IPS-15b (cell line): ENCODE results near the gene FAAH.
A peak's percentile ranks its signal among the peaks of the same experiment; 100 is the strongest.
"Not testable (repeated sequence)": the region's sequence is repeated elsewhere in the genome, so short reads cannot be mapped to it uniquely, and the experiment has no call there.

Source experiments
- H3K27me3 ChIP-seq: one replicate; pipeline ENCODE4 v1.6.1; 2013; ENCODE audit warnings: low read length; ENCODE audit not compliant: control insufficient read depth, insufficient read depth
- H3K36me3 ChIP-seq: one replicate; pipeline ENCODE4 v1.6.1; 2013; ENCODE audit warnings: low read length; ENCODE audit not compliant: control insufficient read depth, insufficient read depth
- H3K4me1 ChIP-seq: one replicate; pipeline ENCODE4 v1.6.1; 2013; ENCODE audit warnings: mild to moderate bottlenecking, low read length; ENCODE audit not compliant: control insufficient read depth, insufficient read depth
- H3K4me3 ChIP-seq: one replicate; pipeline ENCODE4 v1.5.1; 2013; ENCODE audit warnings: low read depth, low read length
- H3K9ac ChIP-seq: one replicate; pipeline ENCODE4 v1.6.1; 2013; ENCODE audit warnings: low read depth, mild to moderate bottlenecking, low read length
- H3K9me3 ChIP-seq: one replicate; pipeline ENCODE4 v1.6.1; 2013; ENCODE audit warnings: mild to moderate bottlenecking, low read length; ENCODE audit not compliant: control insufficient read depth, insufficient read depth

FAAH gene

DNA sequence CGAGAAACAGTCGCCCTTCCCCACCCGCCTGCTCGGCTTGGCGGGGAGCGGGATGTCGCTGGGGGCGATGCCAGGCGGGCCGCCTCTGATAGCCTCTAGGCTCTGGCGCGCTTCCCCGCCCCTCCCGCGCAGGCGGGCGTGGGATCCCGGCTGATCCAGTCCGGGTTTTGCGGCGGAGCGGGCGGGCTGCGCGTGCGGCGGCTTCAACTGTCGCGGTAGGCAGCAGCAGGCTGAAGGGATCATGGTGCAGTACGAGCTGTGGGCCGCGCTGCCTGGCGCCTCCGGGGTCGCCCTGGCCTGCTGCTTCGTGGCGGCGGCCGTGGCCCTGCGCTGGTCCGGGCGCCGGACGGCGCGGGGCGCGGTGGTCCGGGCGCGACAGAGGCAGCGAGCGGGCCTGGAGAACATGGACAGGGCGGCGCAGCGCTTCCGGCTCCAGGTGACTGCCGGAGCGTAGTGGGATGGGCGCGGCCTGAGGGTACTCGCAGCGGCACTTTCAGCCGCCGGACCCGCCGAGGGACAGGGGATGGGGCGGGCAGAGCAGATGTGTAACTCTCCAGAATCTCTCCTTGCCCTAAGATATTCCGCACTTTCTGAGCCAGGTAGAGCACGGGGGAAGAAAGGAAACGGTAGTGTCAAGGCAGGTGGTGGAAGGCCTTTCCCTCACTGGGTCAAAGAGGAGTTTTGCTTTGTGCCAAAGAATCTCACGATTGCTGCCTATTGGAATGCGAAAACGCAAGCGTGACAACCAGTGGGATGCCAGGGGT lies at the start of gene FAAH:
FAAH (plus strand) TSS at position 210 of the 764 bp plus-strand sequence; CDS start at position 242, 32 bp downstream.
- peaks cover 14% of the 10 kb centered on the region for H3K9me3 ChIP-seq
- H3K36me3 ChIP-seq, result no peaks in the 10 kb centered on the region
- no peaks in the 10 kb centered on the region for H3K4me1 ChIP-seq
- peaks cover 21% of the 10 kb centered on the region for H3K27me3 ChIP-seq
- peak within 1 kb of the TSS; percentile 87 for H3K4me3 ChIP-seq
- no peak within 1 kb of the TSS for H3K9ac ChIP-seq

DNA sequence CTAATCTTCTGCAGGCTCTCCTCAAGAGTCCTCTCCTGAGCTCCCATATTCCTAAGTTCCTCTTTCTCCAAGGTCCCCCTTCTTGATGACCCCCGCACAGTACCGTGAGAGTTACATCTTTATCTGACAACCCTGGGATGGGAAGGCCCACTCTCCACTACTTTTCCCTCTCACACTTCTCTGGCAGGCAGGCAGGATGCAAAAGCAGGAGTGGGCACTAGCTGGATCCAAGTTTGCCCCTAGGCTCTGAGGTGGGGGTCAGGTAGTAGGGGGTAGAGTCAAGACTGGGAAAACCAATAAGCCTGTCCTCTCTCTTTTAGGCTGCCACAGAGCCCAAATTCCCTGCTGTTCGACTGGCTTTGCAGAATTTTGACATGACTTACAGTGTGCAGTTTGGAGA lies 49.6 kb upstream of the FAAH start:
- Histone ChIP-seq H3K9ac (no peak overlapping the region), H3K36me3 (peaks cover 23% of the 10 kb centered on the region), H3K9me3 (no peaks in the 10 kb centered on the region), H3K4me3 (no peak overlapping the region), H3K4me1 (peaks cover 1% of the 10 kb centered on the region), H3K27me3 (no peaks in the 10 kb centered on the region)

DNA sequence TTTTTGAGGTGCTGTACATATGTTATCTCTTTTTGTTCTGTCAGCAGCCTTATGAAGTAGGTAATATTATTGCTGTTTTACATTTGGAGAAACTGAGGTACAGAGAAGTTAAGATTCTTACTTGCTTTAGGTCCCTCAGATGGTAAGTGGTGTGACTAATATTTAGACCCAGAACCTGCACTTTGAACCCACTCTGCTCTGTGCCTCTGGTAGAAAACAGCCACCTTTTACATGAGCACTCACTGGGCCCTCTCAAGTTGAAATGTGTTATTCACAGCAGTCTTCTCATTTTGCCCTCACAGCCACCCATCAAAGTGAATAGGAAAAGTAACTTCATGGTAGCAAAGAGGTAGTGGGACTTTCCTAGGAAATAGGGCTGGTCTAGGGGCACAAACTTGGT lies 48.8 kb upstream of the FAAH start:
- Histone ChIP-seq H3K4me1 (no peaks in the 10 kb centered on the region), H3K9ac (no peak overlapping the region), H3K9me3 (no peaks in the 10 kb centered on the region), H3K4me3 (no peak overlapping the region), H3K36me3 (peaks cover 31% of the 10 kb centered on the region), H3K27me3 (no peaks in the 10 kb centered on the region)

DNA sequence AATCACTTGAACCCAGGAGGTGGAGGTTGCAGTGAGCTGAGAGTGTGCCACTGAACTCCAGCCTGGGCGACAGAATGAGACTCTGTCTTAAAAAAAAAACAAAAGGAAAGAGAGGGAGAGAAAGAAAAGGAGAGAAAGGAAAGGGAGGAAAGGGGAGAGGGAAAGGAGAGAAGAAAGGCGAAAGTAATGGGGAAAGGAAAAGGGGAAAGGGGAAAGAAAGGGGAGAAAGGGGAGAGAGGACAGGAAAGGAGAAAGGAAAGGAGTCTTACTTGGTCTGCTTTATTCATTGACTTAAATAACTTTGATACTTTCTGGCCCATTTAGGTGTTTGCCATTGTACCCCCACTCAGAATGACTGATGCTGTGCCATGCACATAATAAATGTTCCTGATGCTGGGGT lies 41.8 kb upstream of the FAAH start:
- Histone ChIP-seq H3K4me1 (no peaks in the 10 kb centered on the region), H3K36me3 (peaks cover 20% of the 10 kb centered on the region), H3K9me3 (no peaks in the 10 kb centered on the region), H3K4me3 (no peak overlapping the region), H3K27me3 (no peaks in the 10 kb centered on the region), H3K9ac (no peak overlapping the region)

DNA sequence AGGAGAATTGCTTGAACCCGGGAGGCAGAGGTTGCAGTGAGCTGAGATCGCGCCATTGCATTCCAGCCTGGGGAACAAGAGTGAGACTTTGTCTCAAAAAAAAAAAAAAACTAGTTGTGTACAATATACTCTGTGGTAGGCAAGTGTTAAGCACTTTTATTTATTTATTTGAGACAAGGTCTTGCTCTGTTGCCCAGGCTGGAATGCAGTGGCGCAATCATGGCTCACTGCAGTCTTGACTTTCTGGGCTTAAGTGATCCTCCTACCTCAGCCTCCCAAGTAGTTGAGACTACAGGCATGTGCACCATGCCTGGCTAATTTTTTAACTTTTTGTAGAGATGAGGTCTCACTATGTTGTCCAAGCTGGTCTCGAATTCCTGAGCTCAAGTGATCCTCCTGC lies 38.2 kb upstream of the FAAH start:
- H3K27me3 ChIP-seq, H3K36me3 ChIP-seq, H3K9me3 ChIP-seq, H3K9ac ChIP-seq, H3K4me1 ChIP-seq, H3K4me3 ChIP-seq: not testable (repeated sequence)

DNA sequence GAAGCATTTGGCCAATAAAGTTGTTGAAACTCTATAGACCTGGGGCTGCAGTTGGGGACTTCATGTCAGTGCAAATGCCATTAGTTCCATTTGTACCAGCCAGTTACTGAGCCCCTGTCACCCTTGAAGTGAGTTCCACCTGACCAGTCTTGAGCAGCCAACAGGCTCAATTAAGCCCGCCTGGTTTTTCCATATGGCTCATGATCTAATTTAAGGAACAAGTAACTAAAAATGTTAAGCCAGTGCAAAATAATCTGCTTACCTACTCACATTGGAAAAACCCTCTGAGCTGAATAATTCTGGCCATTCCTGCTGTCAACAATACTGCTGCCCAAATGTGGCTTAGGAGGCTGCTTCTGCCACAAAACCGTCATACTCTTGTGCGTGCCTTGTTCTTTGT lies 32.0 kb upstream of the FAAH start:
- Histone ChIP-seq H3K36me3 (peaks cover 4% of the 10 kb centered on the region), H3K27me3 (no peaks in the 10 kb centered on the region), H3K4me3 (no peak overlapping the region)

DNA sequence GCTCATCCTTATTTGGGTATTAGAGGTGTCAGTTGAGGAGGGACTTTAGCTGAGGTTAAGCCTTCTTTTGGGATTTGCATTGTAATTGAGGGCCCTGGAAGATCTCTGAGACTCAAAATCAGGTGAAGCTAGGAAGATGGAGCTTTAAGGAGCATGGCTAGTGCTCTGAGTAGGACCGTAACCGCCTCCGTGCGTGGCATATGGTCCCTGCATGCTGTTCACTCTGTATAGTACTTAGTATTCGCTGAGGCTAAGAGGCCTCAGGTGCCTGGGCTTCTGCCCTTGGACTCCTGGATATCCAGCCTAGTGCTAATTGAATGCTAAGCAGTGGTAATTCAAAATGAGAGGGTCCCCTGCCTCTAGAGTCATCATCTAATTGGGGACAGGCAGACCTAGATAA lies 31.0 kb upstream of the FAAH start:
- H3K27me3 ChIP-seq, result no peaks in the 10 kb centered on the region
- H3K9ac ChIP-seq, result no peak overlapping the region
- H3K36me3 ChIP-seq, result peaks cover 4% of the 10 kb centered on the region
- H3K9me3 ChIP-seq, result no peaks in the 10 kb centered on the region
- no peak overlapping the region for H3K4me3 ChIP-seq
- H3K4me1 ChIP-seq, result no peaks in the 10 kb centered on the region

More for the DNA sequence above, 32.0 kb upstream of the FAAH start:
- Histone ChIP-seq H3K9ac (no peak overlapping the region), H3K4me1 (no peaks in the 10 kb centered on the region), H3K9me3 (no peaks in the 10 kb centered on the region)

GRCh38 chr1:46364612-46365011 lies 29.5 kb upstream of the FAAH start:
- Histone ChIP-seq H3K4me3 (no peak overlapping the region), H3K9me3 (no peaks in the 10 kb centered on the region), H3K9ac (no peak overlapping the region), H3K27me3 (no peaks in the 10 kb centered on the region), H3K36me3 (peaks cover 4% of the 10 kb centered on the region), H3K4me1 (no peaks in the 10 kb centered on the region)

DNA sequence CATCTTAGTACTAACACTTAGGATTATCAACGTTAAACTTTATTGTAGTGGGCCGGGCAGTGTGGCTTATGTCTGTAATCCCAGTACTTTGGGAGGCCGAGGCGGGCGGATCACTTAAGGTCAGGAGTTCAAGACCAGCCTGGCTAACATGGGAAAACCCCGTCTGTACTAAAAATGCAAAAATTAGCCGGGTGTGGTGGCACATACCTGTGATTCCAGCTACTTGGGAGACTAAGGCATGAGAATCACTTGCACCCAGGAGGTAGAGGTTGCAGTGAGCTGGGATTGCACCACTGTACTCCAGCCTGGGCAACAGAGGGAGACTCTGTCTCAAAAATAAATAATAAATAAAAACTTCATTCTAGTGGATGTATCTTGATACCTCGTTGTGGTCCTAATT lies 28.3 kb upstream of the FAAH start:
- H3K4me3 ChIP-seq, H3K9me3 ChIP-seq, H3K36me3 ChIP-seq, H3K27me3 ChIP-seq, H3K4me1 ChIP-seq, H3K9ac ChIP-seq: not testable (repeated sequence)

- Histone ChIP-seq H3K4me3 (no peak overlapping the region), H3K9ac (no peak overlapping the region), H3K9me3 (no peaks in the 10 kb centered on the region), H3K27me3 (no peaks in the 10 kb centered on the region), H3K4me1 (no peaks in the 10 kb centered on the region), H3K36me3 (peaks cover 4% of the 10 kb centered on the region)
Measured at GRCh38 chr1:46367072-46367471, 27.0 kb upstream of the FAAH start.

- not testable (repeated sequence) for H3K9ac ChIP-seq, H3K27me3 ChIP-seq, H3K4me1 ChIP-seq, H3K9me3 ChIP-seq, H3K36me3 ChIP-seq, H3K4me3 ChIP-seq
Measured at GRCh38 chr1:46367701-46368100, 26.4 kb upstream of the FAAH start.

DNA sequence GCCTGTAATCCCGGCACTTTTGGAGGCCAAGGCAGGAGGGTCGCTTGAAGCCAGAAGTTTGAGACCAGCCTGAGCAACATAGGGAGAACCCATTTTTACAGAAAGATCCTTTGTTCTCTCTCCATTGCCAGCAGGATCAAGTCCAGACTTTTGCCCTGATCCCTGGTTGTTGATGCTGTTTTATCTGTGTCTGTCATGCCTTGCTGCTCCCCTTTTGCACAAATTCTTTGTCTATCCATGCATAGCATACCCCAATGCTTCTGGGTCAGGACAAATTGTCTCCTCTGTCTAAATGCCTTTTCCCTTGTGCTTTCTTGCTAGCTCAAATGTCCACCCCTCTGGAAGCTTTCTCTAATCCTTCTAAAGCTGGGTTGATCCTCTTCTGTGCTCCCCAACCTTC lies 25.3 kb upstream of the FAAH start:
- H3K9me3 ChIP-seq, result no peaks in the 10 kb centered on the region

More for the DNA sequence above, 25.3 kb upstream of the FAAH start:
- Histone ChIP-seq H3K9ac (no peak overlapping the region), H3K27me3 (no peaks in the 10 kb centered on the region), H3K4me1 (no peaks in the 10 kb centered on the region), H3K4me3 (no peak overlapping the region), H3K36me3 (peaks cover 2% of the 10 kb centered on the region)
